GM18861 (cell line): ENCODE results near the gene IFI27L1.
A peak's percentile ranks its signal among the peaks of the same experiment; 100 is the strongest.

Source experiments
- ATAC-seq: cut with Tn5 transposase; IDR thresholded peaks from one replicate; pipeline ENCODE4 v1.9.1; 2021; ENCODE audit not compliant: unreplicated experiment

IFI27L1 gene

GRCh38 chr14:94077823-94078222, 3.3 kb upstream of the IFI27L1 start:
- no peak for ATAC-seq

GRCh38 chr14:94079891-94080620, 1.1 kb upstream of the IFI27L1 start:
- ATAC-seq, result no peak

GRCh38 chr14:94081386-94081820, 293 bp downstream of the IFI27L1 start:
- ATAC-seq, result peak; percentile 18

GRCh38 chr14:94087891-94088290, 6.8 kb downstream of the IFI27L1 start:
- ATAC-seq, result no peak

GRCh38 chr14:94088516-94088915, 7.4 kb downstream of the IFI27L1 start:
- ATAC-seq, result no peak

- no peak for ATAC-seq
Observed at GRCh38 chr14:94089479-94089878, 8.4 kb downstream of the IFI27L1 start.

- ATAC-seq, result no peak
Observed at GRCh38 chr14:94093418-94093817, 12.3 kb downstream of the IFI27L1 start.

GRCh38 chr14:94097091-94097490, 16.0 kb downstream of the IFI27L1 start:
- no peak for ATAC-seq

GRCh38 chr14:94098326-94098992, 17.3 kb downstream of the IFI27L1 start:
- no peak for ATAC-seq

- ATAC-seq, result no peak
Observed at GRCh38 chr14:94099006-94099405, 17.9 kb downstream of the IFI27L1 start.

GRCh38 chr14:94100847-94101246, 19.7 kb downstream of the IFI27L1 start:
- no peak for ATAC-seq

GRCh38 chr14:94101748-94102147, 20.6 kb downstream of the IFI27L1 start:
- ATAC-seq, result no peak

GRCh38 chr14:94102768-94103482, 21.8 kb downstream of the IFI27L1 start:
- ATAC-seq, result no peak

- ATAC-seq, result no peak
Observed at GRCh38 chr14:94103554-94104150, 22.5 kb downstream of the IFI27L1 start.

- no peak for ATAC-seq
Observed at GRCh38 chr14:94104731-94105130, 23.6 kb downstream of the IFI27L1 start.

GRCh38 chr14:94109915-94110250, 28.8 kb downstream of the IFI27L1 start:
- no peak for ATAC-seq

- no peak for ATAC-seq
Observed at GRCh38 chr14:94110552-94111181, 29.6 kb downstream of the IFI27L1 start, which contains the start of gene IFI27. Gene IFI27 (plus strand): TSS chr14:94110736.

- no peak for ATAC-seq
Observed at GRCh38 chr14:94111276-94112095, 30.4 kb downstream of the IFI27L1 start.

- no peak for ATAC-seq
Observed at GRCh38 chr14:94112513-94113063, 31.5 kb downstream of the IFI27L1 start.

- ATAC-seq, result no peak
Observed at GRCh38 chr14:94113073-94113472, 32.0 kb downstream of the IFI27L1 start.
